GM18858 (cell line): ENCODE data around the gene SMIM1.
"Not testable (repeated sequence)": the region's sequence is repeated elsewhere in the genome, so short reads cannot be mapped to it uniquely, and the experiment has no call there.

ENCODE experiments used
- ATAC-seq: cut with Tn5 transposase; IDR thresholded peaks from one replicate; pipeline ENCODE4 v1.9.1; 2021; ENCODE audit not compliant: unreplicated experiment

Gene SMIM1

DNA sequence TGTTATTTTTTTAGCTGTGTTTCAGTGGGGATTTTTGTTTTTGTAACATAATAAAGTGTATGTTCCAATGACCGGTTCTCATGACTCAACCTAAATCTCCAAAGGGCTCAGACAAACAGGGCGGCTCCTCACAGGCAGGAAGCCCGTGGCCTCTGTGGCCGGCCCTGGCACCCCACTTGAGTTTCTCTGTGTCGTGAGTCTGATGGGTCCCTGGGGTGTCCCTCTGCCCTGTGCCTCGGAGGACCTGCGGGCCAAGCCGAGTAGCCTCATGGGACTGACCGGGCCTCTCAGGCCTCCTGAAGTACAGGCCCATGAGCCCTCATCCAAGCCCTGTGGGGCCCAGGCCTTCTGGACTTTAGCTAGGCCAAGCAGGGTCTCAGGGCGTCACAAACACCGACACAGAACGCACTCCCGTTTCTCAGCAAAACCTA, 36.4 kb upstream of the SMIM1 start:
- no peak for ATAC-seq

DNA sequence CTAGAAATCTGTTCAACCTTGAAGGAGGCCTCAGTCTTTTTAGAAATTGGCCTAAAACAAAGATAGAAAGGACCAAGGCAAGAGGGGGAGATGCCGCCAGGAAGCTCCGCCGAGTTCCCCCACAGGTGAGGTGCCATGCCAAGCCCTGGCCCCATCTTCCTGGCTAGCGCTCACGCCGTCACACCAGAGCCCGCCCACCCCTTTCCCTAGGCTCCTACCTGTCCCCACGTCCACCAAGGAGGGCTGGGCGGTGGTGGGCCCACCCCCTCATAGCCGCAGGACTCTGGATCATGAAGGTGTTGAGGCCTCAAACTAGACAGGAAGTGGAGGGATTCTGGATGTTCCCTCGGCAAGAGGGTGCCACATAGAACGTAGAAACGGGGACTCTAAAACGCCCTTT, 35.8 kb upstream of the SMIM1 start:
- no peak for ATAC-seq

DNA sequence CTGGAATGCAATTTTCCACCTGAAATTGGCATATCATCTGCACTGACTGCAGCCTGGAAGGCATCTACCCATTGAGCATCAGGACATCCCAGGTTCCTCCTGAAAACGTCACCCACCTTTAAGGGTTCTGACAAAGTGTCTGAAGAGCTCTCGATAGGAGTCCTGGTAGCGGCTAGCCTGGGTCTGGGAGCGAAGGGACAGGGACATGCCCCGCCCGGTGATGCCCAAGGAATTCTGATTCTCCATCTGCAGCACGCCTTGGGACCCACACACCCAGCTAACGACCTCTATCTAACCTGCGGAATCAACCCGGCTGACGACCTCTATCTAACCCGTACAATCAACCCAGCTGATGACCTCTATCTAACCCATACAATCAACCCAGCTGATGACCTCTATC, 33.6 kb upstream of the SMIM1 start:
- no peak for ATAC-seq

DNA sequence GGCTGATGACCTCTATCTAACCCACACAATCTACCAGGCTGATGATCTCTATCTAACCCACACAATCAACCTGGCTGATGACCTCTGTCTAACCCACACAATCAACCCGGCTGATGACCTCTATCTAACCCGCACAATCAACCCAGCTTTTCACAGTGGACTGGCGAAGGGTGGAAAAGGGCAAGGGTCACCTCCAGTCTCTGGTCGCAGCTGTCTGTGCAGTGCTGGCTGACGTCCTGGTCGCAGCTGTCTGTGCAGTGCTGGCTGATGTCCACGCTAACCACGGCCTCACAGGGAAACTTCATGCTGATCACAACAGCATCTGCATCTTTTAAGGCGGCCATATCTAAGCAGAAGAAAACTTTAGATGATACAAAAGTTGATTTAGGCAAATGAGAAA, 32.5 kb upstream of the SMIM1 start:
- ATAC-seq, result no peak

DNA sequence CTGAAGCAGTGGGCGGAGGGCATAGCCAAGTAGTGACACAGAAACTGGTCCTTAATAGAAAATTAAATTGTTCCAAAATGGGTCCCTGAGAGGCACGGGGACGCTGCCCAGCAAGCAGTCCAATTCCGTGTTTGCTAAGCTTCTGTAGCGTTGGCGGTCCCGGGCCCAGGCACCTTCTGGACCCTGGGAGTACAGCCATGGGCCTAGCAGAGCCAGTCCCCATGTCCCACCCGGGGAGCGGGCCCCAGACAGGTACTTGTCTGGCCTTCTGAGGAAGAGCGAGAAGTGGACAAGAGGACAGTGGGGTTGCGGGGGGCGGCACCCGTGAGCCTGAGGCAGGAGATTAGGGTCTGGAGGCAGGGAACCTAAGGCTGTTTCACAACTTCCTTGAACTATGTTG, 31.8 kb upstream of the SMIM1 start:
- no peak for ATAC-seq

DNA sequence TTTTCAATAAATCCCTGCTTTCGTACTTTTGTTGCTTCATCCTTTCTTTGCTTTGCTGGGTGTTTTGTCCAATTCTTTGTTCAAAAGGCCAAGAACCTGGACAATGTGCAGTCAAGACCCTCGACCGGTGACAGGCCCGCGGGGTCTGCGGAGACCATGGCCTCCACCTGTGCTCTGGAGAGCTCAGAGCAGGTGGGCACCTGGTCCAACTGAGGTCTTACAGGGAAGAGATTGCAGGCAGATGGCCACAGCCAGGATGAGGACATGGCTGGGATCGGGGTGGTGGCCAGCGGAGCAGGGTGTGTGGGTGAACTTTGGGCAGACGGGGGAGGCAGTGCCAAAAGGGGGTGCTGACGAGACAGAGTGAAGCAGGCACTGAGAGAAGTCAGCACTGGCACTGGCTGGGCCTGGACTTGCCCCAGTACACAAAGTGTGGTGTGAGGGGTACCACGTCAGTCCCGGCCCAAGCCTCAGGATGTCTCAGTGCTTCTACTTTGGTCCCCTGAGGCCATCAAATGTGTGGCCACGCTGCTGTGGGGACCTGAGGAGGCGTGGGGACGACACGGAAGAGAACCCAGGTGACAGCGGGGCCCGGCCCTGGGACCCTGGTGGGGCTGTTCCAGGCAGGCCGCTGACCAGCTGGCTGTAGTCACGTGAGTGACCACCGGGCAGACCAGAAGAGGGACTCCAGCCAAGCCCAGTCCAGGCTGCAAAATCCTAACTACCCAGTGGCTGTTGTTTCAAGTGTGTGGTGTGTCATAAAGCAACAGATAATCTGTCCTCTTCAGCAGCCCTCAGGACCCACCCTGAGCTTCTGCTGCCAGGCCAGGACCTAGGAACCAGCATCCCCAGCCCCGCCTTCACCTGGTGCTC, 30.7 kb upstream of the SMIM1 start:
- ATAC-seq, result no peak

- no peak for ATAC-seq
Observed at GRCh38 chr1:3742439-3743298, 29.9 kb upstream of the SMIM1 start.

GRCh38 chr1:3743421-3743820, 29.1 kb upstream of the SMIM1 start:
- no peak for ATAC-seq

DNA sequence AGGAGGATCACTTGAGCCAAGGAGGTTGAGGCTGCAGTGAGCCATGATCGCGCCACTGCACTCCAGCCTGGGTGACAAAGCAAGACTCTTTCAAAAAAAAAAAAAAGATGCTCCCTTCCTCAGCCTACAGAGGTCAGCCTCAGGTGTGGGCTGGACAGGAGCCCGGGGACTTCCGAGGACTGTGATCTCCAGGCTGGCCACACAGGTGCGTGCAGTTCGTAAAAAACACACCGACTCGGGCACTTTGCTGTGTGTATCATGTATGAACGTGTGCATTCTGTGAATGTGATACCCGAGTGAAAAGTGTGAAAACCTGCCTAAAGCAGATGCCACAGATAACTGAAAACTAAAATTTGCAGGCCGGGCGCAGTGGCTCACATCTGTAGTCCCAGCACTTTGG, 28.7 kb upstream of the SMIM1 start:
- ATAC-seq, result no peak

DNA sequence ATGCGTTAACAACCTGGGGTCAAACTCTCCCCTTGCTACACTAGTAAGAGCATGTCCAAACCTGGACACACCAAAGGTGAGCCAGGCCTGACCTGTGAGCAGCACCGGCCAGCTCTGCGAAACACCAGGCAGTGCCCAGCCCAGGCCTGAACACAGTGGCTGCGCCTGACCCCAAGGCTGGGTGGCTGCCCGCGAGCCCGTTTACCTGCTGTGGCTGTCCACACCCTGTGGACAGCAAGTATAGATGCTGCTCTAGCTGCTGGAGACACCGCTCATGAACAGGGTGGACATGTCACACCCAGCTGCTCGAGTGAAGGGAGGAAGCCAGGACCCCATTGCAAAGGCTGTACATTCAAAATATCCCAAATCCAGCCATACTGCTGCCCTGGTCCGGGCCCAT, 27.9 kb upstream of the SMIM1 start:
- ATAC-seq, result no peak

GRCh38 chr1:3745071-3745470, 27.5 kb upstream of the SMIM1 start:
- ATAC-seq, result no peak

GRCh38 chr1:3745590-3746381, 26.8 kb upstream of the SMIM1 start:
- no peak for ATAC-seq

GRCh38 chr1:3746389-3746829, 26.1 kb upstream of the SMIM1 start:
- ATAC-seq, result no peak

DNA sequence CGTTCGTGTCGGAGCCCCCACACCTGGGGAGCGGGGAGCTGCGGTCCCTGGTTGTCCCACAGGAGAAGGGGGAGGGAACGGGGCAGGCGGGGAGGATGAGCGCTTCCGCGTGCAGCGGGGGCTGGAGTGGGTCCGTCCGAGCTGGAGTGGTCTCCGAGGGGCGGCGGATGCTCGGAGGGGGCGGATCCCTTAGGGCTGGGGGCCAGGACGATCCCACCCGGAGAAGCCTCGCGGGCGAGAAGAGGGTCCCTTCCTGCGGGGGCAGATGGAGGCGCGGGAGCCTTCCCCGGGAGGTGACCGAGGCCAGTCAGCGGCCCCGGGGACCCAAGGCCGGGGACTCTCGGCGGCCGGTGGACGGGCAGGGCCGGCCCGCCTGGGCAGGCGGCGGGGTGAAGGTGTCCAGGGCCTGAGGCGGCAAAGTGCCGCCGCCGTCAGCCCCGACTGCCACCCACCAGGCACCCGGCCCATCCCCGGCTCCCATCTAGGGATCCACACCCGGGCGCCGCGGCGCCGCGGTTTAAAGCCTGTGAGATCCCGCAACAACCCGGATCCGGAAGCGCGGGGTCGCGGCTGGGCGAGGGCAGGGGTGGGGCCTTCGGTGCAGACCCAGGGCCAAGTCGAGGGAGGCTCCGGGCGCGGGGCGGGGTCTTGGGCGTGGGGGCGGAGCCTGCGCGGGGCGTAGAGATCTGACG, 25.6 kb upstream of the SMIM1 start:
- ATAC-seq, result no peak

GRCh38 chr1:3747522-3747848, 25.1 kb upstream of the SMIM1 start:
- ATAC-seq, result no peak

DNA sequence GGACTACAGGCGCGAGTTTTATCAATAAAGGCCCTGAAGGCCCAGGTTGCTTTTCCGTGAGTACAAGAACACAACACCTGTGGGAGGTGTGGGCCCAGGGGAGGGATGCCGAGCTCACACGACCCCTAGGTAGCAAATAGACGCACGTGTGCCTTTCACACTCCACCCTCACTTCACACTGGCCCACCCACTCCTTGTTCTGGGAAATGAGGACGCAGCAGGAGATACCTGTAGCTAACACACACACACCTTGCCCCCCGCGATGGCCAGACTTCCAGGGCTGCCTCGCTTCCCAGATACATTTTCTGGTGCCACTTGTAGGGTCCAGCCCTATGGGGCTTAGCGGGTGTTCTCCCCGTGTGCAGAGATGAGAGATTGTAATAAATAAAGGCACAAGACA, 24.6 kb upstream of the SMIM1 start:
- ATAC-seq, result no peak

- not testable (repeated sequence) for ATAC-seq
Observed at GRCh38 chr1:3748316-3748900, 24.1 kb upstream of the SMIM1 start.

DNA sequence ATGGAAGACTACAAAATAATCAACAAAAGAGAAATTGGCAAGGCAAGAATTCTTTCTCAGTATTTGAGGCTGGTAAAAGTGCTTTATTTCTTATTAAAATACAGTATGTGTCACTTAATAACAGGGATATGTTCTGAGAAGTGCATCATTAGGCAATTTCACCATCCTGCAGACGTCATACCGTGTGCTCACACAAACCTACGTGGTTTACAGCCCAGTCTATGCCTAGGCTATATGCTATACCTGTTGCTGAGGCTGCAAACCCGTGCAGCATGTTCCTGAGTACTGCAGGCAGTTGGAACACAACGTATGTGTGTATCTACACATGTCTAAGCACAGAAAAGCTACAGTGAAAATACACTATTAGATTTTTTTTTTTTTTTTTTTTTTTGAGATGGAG, 23.0 kb upstream of the SMIM1 start:
- no peak for ATAC-seq

DNA sequence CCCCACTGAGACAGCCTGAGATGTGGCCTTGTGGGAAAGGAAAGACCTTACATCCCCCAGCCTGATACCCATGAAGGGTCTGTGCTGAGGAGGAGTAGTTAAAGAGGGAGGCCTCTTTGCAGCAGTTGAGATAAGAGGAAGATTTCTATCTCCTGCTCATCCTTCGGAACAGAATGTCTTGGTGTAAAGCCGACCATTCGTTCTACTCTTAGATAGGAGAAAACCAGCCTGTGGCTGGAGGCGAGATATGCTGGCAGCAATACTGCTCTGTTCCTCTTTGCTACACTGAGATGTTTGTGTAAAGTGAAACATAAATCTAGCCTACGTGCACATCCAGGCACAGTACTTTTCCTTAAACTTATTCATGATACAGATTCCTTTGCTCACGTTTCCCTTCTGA, 21.8 kb upstream of the SMIM1 start:
- no peak for ATAC-seq

GRCh38 chr1:3752400-3752945, 20.1 kb upstream of the SMIM1 start, which contains the start of gene CCDC27:
TSS of gene CCDC27 (plus strand) at chr1:3752450. CDS start at chr1:3752482, 32 bp downstream.
- no peak for ATAC-seq
